Hematopoietic multipotent progenitor cell treated with erythropoietin and hydrocortisone succinate and interleukin-3 and kit ligand, for 8 days (in vitro differentiated cells): Measurements from ENCODE around the gene GPR152.
"Not testable (repeated sequence)": the region's sequence is repeated elsewhere in the genome, so short reads cannot be mapped to it uniquely, and the experiment has no call there.

ENCODE experiments used
- DNase-seq: peaks from one replicate; pipeline ENCODE4 v3.0.0-alpha.2; 2015

The GPR152 gene

GRCh38 chr11:67408437-67409200 lies 43.9 kb downstream of the GPR152 start:
- DNase-seq, result peak; percentile 63

- DNase-seq, result no peak
Measured at GRCh38 chr11:67407688-67408163, 44.8 kb downstream of the GPR152 start.

- no peak for DNase-seq
Measured at GRCh38 chr11:67406969-67407687, 45.4 kb downstream of the GPR152 start.

GRCh38 chr11:67406420-67406968 lies 46.0 kb downstream of the GPR152 start:
- no peak for DNase-seq

- no peak for DNase-seq
Measured at GRCh38 chr11:67405688-67406339, 46.7 kb downstream of the GPR152 start.

GRCh38 chr11:67405196-67405567 lies 47.3 kb downstream of the GPR152 start:
- no peak for DNase-seq

GRCh38 chr11:67404515-67405195 lies 47.9 kb downstream of the GPR152 start:
- no peak for DNase-seq

- not testable (repeated sequence) for DNase-seq
Measured at GRCh38 chr11:67403085-67403484, 49.4 kb downstream of the GPR152 start.

- DNase-seq, result not testable (repeated sequence)
Measured at GRCh38 chr11:67402192-67402839, 50.2 kb downstream of the GPR152 start.

GRCh38 chr11:67401495-67402191 lies 50.9 kb downstream of the GPR152 start, which contains the start of gene PPP1CA:
Gene PPP1CA, minus strand, starts transcription at chr11:67401858. Its CDS starts 76 bp downstream, at chr11:67401782.
- peak; percentile 90 for DNase-seq
